T follicular helper cell (primary cell): ENCODE results near the gene HIBCH.
"Not testable (repeated sequence)": the region's sequence is repeated elsewhere in the genome, so short reads cannot be mapped to it uniquely, and the experiment has no call there.

ENCODE experiments used
- DNase-seq: peaks from one replicate; pipeline ENCODE4 v3.0.0-alpha.2; 2020; ENCODE audit warnings: low read depth

Gene HIBCH

DNA sequence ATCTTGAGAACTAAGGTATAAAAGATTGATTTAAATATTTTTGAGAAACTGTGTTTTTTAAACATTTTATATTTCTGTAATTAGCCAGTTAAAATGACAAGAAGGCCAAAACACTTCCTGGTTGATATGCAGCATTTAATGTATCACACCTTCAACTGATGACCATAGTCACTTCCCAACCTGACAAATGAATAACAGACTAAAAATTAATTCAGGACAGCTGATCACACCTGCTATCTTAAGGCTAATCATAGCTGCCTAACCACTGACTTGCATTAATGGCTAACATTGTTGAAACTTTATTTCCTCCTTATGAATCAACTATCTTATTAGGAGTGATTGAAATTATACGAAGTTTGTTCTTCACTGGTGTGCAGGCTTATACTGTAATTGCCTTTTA lies 131.3 kb downstream of the HIBCH start:
- DNase-seq, result no peak

DNA sequence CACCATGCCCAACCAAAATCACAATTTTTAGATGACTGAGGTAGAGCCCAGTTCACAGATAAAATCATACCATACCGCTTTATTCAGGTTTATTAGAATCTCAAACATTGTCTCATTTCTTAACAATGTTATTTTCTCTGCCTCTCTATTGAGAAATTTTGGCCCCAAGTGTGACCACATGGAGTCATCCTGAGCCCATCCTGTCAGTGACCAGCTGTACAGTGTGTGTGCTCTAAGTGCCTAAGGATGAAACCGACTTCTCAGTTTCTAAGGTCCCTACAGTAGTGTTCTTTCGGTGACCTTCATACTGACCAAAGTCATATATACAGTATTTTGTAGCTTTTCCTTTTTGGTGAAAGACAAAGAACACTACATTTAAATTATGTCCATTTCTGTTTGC lies 133.4 kb downstream of the HIBCH start:
- DNase-seq, result no peak

DNA sequence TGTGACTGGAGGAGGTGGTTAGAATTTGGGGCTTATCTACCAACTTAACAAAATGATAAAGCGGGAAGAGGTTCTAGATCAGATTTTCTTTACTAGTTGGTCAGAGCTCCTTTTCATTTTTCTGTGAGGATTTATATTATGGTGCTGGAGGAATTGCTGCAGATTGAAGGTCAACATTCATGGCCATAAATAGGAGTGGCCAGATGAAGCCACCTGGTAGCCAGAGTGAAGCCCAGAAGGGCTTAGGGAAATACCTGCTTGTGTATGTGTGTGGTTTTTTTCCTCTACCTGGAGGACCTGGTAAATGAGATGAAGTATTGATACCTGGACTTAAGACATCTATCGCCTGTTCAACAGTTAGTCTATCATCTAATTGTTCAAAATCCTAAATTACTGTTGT lies 134.2 kb downstream of the HIBCH start:
- no peak for DNase-seq

DNA sequence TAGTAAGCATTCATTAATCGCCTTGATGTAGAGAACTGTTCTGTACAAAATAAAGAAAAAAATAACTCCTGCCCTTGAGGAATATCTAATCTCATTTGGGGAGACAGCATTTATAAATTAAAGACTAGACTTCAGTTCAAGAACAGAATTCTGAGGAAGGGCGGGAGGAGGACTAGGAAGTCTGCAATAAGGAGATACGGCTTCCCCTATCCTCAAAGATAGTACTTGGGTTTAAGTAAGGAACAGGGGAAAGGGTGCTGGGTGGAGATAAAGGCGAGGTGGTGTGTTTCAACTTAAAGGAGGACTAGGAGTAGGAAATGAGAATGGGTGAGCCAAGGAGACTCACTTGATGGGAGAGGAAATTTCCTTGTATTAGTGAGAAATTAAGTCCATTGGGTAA lies 135.2 kb downstream of the HIBCH start:
- DNase-seq, result no peak

DNA sequence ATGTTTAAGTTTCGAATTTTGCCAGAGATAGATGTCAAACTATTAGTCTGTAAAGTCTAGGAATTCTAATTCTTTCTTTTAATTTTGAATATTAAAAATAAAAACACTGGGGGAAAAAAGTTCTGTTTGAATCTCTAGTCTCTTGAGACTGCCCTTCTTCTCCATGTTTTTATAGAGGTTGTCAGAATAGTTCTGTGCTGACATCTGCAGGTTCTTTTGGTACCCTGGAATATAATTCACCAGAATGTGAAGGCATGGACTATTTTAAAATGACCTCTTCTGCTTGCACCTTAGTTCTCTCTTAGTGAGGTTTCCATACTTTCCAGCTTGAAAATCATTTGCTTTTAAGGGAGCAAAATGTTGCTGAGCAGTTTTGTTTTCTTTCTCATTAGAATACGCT lies 136.1 kb downstream of the HIBCH start:
- no peak for DNase-seq

DNA sequence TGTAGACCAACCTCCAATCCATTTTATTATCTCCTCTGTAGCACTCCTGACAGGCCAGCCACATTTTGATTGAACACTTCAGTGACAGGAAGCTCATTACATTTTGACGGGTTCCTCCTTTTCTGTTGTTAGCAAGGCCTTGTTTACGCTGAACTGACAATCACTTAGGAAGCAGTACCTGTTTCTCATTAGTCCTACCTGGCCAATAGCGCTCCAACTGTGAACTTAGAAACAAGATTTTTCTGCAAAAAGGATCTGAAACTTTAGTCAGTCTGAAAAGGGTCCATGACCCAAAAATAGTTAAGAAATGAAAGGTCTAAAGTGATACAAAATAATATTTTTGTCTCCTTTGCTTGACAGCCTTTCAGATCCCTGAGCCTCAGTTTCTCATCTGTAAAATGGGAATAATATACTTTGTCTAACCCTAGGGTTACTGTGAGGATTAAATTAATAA lies 137.5 kb downstream of the HIBCH start:
- no peak for DNase-seq

DNA sequence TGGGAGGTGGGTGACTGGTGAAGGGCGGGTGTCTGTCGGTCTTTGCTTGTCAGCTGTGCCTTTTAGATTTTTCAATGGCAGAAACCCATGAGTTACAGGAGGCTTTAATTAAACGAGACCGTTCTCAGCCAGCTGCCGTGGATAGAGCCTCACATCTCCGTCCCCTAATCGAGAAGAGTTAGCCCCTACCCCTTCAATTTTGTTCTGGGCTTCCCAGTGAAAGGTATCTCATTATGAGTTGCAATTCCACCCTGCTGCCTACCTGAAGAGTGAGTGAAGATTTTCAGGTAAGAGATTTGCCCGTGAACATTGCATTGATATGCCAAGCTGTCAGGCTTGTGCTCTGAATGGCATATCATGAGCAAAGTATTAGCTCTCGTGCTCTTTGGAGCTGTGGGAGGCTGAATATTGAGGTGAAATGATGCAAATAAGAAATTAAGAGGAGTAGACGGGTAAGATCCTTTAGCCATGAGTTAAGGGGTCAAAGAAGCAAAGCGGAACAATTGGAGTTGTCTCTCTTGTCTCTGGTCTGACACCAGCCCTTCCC lies 138.4 kb downstream of the HIBCH start:
- DNase-seq, result no peak

DNA sequence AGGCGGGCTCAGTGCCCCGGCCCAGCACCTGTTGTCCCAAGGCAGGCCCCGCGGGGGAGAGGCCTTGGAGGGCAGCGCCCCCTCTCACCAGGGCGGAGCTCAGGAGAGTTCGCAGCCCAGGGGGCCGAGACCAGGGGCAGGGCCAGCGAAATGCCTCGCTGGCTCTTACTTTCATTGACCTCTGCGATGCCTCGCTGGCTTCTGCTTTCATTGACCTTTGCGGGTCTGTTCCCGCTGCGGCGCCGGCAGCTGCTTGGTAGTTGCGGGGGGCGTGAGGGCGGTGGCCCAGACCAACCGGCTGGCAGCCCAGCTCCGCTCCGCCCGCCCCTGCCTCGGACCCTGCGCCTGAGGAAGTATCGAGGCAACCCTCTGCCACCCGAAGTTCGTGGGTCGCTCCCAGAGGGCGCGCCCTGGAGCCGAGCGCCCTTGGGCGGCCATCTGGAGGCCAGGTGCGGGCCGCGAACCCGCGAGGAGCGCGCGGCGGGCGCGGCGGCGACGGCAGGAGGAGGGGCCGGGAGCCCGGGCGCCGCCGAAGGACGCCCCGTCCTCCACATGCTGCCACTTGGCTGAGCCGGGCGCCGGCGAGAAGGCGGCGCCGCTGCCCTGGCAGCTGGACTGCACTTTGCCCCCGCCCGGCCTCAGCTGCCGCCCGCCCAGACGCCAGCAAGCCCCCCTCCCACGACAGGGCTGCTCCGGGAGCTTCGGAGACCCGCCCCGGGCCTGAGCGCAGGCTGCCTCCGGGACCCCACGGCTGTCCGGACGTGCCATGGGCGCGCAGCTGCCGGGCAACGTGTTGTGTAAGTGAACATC lies 139.1 kb downstream of the HIBCH start:
- DNase-seq, result no peak

DNA sequence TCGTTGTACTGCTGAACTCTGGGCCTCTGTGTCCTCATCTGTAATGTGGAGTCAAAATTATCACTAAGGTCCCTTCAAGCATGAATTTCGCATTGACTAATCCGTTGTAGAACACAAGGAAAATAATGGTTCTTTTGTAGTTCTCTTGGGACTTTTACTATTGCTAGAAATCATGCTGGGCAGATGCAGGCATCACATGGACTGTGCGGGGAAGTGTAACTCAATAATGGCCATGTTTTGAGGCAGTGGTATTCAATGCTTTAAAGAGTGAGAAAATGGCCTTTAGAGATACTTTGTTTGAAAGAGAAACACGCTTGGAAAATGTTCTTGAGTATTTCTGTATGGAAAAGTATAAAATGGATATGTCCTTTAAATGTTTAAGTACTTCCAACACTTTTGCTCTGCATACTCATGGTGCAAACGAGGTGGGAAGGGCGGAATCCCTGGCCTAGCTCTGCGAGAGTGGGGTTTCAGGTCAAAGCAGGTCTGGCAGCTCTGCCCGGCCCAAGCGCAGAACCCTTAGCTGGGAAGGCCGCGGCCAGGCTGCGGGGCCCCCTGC lies 139.8 kb downstream of the HIBCH start:
- no peak for DNase-seq

DNA sequence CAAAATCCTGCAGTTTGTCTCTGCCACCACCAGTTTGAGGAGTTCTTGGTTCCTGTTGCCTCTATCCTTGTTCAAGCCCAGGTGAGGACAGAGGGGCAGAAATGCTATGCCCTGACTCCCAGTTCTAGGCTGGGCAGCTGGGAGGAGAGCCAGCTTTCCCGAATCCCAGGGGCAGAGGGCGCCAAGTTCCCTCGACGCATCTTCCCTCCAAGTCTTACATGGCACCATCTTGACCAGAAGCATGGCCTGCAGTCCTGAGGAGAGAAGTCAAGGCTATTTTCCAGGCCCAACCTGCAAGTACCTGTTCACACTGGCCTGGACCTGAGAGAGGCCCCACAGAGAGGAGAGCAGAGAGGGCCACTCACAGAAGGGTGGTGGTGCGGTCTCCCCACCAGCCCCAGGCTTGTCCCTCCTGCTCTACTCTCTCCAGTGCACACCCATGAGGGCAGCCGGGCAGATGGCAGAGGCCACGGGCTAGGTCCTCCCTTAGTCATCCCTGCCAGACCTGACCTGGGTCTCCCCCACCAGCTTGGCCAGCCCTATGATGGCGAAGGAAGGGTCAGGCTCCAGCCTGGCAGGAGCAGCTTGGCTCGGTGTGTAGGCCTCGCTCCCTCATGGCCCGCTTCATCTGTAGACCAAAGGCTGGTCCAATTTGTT lies 141.4 kb downstream of the HIBCH start:
- DNase-seq, result no peak

DNA sequence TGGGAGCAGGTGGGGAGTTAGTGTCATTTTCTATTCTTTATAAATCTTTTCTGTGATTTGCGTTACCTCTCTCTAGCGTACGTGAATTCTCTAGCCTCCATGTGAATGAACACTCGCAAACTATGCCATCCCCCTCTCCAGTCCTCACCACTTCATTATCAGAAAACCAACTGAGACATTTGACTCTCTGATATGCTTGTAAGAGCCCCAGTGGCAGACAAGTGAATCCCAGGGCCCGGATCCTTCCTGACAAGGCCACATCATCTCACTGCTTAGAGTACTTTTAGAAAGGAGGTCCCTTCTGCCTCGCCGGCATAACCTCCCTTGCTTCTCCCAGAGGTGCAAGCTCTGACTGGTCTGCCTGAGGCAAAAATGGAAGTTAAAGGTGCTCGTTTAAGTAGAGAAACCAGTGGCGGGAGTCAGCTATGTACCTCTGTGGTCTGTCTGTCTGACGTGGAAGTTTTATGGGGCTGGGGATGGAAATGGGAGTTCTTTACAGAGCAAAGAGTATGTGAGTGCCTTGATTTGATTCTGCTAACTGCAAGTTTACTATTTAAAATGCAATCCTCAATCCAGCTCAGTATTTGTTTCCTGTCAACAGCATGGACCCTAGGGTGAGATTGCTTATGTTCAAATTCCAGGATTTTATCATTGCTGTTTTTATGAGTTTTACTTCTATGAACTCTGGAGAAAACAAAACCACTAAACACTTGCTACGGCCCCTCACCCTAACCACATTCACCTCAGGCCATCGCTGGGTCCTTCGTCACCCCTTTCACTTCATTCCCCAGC lies 142.2 kb downstream of the HIBCH start:
- DNase-seq, result no peak

DNA sequence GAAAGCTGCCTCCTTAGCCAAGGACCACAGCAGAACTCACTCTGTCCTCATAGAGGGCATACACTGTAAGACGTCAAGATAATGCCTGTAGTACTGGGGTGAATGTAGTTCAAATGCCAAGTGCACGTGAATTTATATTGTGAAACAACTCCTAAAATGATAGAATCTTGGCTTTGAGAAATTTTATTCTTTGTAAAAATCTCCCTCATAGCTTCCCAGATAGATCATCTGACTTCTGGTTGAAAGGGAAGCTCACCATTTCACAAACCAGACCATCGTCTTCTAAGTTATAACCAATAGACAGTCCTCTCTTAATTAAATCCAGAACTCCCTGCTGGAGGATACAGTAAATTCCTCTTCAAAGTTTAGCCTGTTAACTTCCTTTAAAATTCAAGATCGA lies 146.2 kb downstream of the HIBCH start:
- DNase-seq, result no peak

DNA sequence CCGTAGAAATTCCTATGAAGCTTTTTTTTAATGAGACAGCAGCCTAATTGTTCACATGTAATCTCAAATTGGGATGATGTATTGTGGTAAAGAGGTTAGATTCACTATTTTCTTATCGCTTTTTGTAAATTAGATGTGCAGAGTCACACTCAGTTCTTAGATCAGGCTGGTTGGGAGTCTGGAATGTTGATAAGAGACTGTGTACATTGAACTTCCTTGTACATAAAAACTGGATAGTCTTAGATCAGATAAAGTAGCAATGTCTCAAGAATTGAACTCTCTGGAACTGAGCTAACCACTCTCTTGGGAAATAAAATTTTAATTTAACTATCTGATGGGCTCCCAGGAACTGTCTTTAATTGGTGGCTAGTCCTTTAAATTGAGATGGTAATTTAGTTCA lies 149.0 kb downstream of the HIBCH start:
- DNase-seq, result no peak

DNA sequence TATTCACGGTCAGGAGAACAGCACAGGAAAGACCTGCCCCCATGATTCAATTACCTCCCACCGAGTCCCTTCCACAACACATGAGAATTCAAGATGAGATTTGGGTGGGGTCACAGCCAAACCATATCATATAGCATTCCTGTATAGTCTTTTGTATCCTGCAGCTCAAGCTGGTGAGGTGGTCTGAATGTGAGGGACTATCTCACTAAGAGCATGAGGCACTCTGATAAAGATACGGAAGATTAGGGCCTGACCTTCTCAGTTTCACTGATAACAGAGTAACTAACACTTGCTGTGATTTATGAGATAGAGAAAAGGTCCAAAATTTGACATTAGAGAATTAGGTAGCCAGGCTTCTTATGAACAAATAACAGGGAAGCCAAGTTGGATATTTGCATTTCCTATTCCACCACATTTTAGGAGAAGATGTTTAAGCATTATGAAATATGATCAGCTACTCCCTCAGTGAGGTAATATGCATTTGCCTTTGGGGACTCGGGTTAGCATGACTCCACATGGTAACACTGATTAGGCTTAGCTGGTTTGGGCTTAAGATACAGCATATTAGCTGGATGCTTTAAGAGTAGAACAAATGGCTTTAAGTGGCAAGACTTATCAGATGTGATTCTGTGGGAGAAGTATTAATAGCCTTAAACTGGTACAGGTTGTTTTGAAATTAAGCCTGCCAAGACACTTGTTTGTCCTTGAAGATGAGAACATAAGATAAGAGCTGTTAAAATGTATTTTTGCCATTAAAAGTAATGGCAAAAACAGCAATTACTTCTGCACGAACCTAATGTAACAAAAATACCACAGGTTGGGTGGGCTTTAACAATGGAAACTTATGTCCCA lies 150.2 kb downstream of the HIBCH start:
- DNase-seq, result no peak

DNA sequence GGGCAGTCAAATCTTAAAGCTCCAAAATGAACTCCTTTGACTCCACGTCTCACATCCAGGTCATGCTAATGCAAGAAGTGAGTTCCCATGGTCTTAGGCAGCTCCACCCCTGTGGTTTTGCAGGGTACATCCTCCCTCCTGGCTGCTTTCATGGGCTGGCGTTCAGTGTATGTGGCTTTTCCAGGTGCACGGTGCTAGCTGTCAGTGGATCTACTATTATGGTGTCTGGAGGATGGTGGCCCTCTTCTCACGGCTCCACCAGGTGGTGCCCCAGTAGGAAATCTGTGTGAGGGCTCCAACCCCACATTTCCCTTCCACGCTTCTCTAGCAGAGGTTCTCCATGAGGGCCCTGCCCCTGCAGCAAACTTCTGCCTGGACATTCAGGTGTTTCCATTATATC lies 151.9 kb downstream of the HIBCH start:
- DNase-seq, result no peak

DNA sequence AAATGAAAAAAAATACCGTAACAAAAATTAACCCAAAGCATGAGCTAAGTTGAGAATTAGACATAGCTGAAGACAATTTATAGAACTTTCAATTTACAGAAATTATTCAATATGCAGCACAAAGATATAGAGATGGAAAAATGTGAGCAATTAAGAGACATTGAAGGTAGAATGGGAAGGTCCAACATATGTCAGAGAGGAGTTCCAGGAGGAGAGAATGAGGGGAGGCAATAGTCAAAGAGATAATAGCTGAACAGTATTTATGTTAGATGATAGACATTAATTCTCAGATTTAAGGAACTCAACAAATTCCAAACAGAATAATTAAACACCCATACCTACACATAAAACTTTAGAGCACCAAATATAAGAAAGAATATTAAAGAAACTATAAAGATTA lies 154.1 kb downstream of the HIBCH start:
- DNase-seq, result no peak

DNA sequence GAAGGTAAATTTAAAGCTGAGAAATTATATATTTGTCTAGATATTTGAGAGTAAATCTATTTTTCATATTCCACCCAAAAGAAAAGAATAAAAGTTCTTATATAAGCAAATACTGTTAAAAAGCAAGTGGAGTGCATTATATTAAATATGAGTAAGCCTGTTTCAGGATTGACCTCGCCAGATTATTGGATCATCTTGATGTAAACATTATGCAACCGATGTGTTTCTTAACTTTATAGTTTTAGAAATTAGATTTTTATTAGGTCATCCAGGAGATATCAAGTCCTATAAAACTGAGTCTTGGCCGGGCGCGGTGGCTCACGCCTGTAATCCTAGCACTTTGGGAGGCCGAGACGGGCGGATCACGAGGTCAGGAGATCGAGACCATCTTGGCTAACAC lies 156.8 kb downstream of the HIBCH start:
- no peak for DNase-seq

DNA sequence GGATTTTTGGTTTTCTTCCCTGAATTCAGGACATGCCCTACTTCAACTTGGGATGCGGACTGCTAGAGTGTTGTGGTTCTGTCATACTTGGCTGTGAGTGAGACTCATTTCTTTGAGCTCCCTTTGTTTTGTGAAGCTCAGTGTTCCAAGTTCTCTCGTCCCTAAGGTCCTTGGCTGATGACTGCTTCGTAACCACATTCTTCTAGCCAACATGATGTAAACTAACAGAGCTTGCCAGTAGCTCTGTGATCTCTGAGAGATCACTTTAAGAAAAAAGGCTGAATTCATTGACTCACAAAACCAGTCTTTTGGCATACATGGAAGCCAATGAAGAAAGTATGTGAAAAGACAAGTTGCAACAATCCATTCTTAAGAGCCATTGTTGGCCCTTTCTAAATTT lies 160.2 kb downstream of the HIBCH start:
- no peak for DNase-seq

DNA sequence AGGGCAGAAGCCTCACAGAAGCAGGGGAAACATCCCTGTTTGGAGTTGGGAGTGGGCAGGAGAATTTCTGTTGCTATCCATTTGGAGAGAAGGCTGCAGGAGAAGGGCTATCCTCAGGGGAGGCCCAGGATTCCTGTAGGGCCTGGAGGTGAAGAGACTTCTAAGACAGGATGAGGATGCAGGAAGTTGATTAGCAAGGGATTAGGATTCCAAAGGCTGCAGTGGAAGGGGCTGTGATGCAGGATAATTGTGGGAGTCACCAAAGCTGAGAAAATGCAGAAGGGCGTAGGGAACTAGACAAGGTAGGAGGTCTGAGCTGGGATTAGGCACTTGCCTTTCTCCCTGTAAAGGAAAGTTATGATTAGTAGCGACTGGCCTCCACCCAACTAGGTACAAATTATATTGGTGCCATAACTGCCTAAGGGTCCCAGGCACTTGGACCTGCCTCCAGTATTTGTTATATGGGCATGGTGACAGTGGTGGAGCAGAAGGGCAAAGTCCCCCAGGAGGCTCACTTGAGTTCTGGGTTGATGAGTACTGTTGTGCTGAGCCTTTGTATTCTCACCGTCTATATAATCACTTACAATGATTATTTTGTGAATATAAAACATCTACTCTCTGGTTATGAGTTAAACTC lies 160.7 kb downstream of the HIBCH start:
- no peak for DNase-seq

DNA sequence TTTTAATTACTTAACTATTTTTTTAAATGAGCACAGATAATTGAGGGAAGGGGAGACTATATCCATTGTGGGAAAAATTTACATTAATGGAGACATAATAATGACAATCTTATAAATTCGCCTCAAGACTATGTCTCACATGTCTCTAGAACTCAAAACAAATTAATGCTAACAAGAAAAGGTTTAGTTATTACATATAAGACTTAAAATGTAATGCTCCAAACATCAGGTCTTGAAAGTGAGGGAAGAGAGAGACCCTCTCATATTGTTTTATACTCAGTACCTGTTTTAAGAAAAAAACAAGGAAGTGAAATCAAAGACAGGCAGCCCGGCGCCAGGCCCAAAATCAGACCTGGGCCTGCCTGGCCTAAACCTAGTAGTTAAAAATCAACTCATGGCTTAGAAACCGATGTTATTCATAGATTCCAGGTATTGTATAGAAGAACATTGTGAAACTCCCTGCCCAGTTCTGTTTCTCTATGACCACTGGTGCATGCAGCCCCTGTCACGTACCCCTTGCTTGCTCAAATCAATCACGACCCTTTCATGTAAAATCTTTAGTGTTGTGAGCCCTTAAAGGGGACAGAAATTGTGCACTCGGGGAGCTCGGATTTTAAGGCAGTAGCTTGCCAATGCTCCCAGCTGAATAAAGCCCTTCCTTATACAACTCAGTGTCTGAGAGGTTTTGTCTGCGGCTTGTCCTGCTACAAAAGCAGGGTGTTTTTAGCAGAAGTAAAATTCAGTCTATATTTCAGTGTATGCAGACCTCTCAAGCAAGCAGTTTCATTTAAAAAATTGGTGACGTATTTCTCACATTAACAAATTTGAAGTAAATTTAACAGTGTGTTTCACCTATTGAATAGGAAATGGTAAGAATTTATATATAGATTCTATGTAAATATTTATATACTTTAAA lies 161.8 kb downstream of the HIBCH start:
- DNase-seq, result not testable (repeated sequence)
